NCI-H748 (cell line): ENCODE results near the gene SGTA.

Source experiments
- DNase-seq: peaks from one replicate; lab custom pipeline; 2025; ENCODE audit not compliant: unreplicated experiment; lab: John Stamatoyannopoulos, UW

SGTA gene

GRCh38 chr19:2810141-2811091 lies 27.3 kb upstream of the SGTA start:
- DNase-seq = no peak

- no peak for DNase-seq
These were observed 26.5 kb upstream of the SGTA start for GRCh38 chr19:2809387-2810140.

- no peak for DNase-seq
These were observed 25.3 kb upstream of the SGTA start for GRCh38 chr19:2808129-2808941.

- DNase-seq = no peak
These were observed 24.5 kb upstream of the SGTA start for GRCh38 chr19:2807379-2808128.

- DNase-seq = no peak
These were observed 23.8 kb upstream of the SGTA start for GRCh38 chr19:2806736-2807378.

- no peak for DNase-seq
These were observed 23.0 kb upstream of the SGTA start for GRCh38 chr19:2805991-2806649.

- DNase-seq = no peak
These were observed 22.3 kb upstream of the SGTA start for GRCh38 chr19:2805261-2805900.

GRCh38 chr19:2804156-2805004 lies 21.3 kb upstream of the SGTA start:
- no peak for DNase-seq

GRCh38 chr19:2803486-2804155 lies 20.5 kb upstream of the SGTA start:
- no peak for DNase-seq

- no peak for DNase-seq
These were observed 19.8 kb upstream of the SGTA start for GRCh38 chr19:2802826-2803225.

- no peak for DNase-seq
These were observed 17.4 kb upstream of the SGTA start for GRCh38 chr19:2800506-2800905.

GRCh38 chr19:2799273-2800020 lies 16.4 kb upstream of the SGTA start:
- DNase-seq = no peak

- DNase-seq = no peak
These were observed 15.7 kb upstream of the SGTA start for GRCh38 chr19:2798733-2799132.

- DNase-seq = no peak
These were observed 15.1 kb upstream of the SGTA start for GRCh38 chr19:2798158-2798685.

GRCh38 chr19:2797280-2797679 lies 14.2 kb upstream of the SGTA start:
- no peak for DNase-seq

- DNase-seq = no peak
These were observed 13.7 kb upstream of the SGTA start for GRCh38 chr19:2796659-2797266.
